Measurements from ENCODE around the gene LRRK2. TPM values are rescaled to one million over a fixed set of nuclear protein-coding genes. Genes with fewer than 3 reads are reported as not detected.
"Not testable (repeated sequence)": the region's sequence is repeated elsewhere in the genome, so short reads cannot be mapped to it uniquely, and the experiment has no call there.

Gene LRRK2
- total RNA-seq, 1 experiment from 2014 or later: 0.33 TPM

DNA sequence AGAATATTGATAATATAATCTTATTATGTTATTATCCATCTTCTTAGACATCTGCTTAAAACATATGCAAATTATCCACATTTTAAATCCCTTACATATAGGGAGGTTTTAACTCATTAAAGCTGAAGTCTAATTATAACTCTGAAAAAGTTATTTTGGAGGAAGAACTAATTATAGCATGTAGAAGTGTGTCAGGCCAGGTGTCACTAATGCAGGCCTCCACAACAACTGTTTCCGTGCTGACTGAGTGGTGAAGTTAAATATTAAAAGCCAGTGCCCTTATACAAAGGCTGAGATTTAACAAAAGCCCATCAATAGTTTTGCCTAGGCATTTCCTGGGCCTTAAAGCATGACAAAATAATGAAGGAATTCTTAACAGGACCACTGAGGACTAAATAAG is 157.4 kb downstream of the LRRK2 start:
- Histone ChIP-seq H3K9me3 (ENCODE audit: low read length) (no peaks in the 10 kb centered on the region), H2AFZ (ENCODE audit: low read length) (no peak overlapping the region), H3F3A (ENCODE audit: low read length, unreplicated experiment) (no peaks in the 10 kb centered on the region), H3K27me3 (ENCODE audit: low read length) (no peaks in the 10 kb centered on the region), H4K20me1 (ENCODE audit: low read length) (no peaks in the 10 kb centered on the region), H3K4me3 (ENCODE audit: low read length) (no peak overlapping the region), H3K9me2 (replicated peaks; ENCODE audit: low read length) (no peaks in the 10 kb centered on the region), H3K9ac (ENCODE audit: low read length) (no peak overlapping the region), H3K4me2 (ENCODE audit: low read length) (no peak overlapping the region), H3K79me2 (ENCODE audit: low read length) (no peaks in the 10 kb centered on the region), H3K27ac (ENCODE audit: low read length) (no peak overlapping the region), H3K36me3 (ENCODE audit: low read depth, low read length) (no peaks in the 10 kb centered on the region), H3K4me1 (ENCODE audit: insufficient read depth, low read length) (no peaks in the 10 kb centered on the region)
- no peak for ATAC-seq
- DNase-seq: no peak
- ChIA-PET POLR2A (ENCODE audit: unreplicated experiment) (no interaction called here), CTCF (no interaction called here)
- no TSS peak for BruUV-seq (replicated peaks)
- TF ChIP-seq EZH2phosphoT487 (IDR thresholded peaks at IDR 0.05; ENCODE audit: borderline replicate concordance, low read length) (no peak), EZH2 (IDR thresholded peaks at IDR 0.05; ENCODE audit: low read length, unreplicated experiment) (no peak)
- TF ChIP-seq, protein P1, sequence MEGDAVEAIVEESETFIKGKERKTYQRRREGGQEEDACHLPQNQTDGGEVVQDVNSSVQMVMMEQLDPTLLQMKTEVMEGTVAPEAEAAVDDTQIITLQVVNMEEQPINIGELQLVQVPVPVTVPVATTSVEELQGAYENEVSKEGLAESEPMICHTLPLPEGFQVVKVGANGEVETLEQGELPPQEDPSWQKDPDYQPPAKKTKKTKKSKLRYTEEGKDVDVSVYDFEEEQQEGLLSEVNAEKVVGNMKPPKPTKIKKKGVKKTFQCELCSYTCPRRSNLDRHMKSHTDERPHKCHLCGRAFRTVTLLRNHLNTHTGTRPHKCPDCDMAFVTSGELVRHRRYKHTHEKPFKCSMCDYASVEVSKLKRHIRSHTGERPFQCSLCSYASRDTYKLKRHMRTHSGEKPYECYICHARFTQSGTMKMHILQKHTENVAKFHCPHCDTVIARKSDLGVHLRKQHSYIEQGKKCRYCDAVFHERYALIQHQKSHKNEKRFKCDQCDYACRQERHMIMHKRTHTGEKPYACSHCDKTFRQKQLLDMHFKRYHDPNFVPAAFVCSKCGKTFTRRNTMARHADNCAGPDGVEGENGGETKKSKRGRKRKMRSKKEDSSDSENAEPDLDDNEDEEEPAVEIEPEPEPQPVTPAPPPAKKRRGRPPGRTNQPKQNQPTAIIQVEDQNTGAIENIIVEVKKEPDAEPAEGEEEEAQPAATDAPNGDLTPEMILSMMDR (conservative IDR thresholded peaks at IDR 0.05; ENCODE audit: low read depth, low read length): no peak
- intact Hi-C loops (cut with micrococcal nuclease): no loop called here

DNA sequence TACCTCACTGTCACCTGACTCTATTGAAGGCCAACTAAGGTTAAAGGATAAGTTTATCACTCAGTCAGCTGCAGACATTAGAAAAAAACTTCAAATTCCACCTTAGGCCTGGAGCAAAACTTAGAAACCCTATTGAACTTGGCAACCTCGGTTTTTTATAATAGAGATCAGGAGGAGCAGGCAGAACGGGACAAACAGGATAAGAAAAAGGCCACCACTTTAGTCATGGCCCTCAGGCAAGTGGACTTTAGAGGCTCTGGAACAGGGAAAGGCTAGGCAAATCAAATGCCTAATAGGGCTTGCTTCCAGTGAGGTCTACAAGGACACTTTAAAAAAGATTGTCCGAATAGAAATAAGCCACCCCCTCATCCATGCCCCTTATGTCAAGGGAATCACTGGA is 162.5 kb downstream of the LRRK2 start:
- intact Hi-C loops (cut with micrococcal nuclease); DNase-seq; ATAC-seq; POLR2A ChIA-PET (ENCODE audit: unreplicated experiment); H3K9me2 ChIP-seq (replicated peaks; ENCODE audit: low read length); H3K79me2 ChIP-seq (ENCODE audit: low read length); H3K9ac ChIP-seq (ENCODE audit: low read length); H3K27ac ChIP-seq (ENCODE audit: low read length); CTCF ChIA-PET; H4K20me1 ChIP-seq (ENCODE audit: low read length); H3K9me3 ChIP-seq (ENCODE audit: low read length); H3F3A ChIP-seq (ENCODE audit: low read length, unreplicated experiment); H3K4me2 ChIP-seq (ENCODE audit: low read length); H3K4me1 ChIP-seq (ENCODE audit: insufficient read depth, low read length); H2AFZ ChIP-seq (ENCODE audit: low read length); H3K4me3 ChIP-seq (ENCODE audit: low read length); H3K36me3 ChIP-seq (ENCODE audit: low read depth, low read length); H3K27me3 ChIP-seq (ENCODE audit: low read length); BruUV-seq (replicated peaks): not testable (repeated sequence)

DNA sequence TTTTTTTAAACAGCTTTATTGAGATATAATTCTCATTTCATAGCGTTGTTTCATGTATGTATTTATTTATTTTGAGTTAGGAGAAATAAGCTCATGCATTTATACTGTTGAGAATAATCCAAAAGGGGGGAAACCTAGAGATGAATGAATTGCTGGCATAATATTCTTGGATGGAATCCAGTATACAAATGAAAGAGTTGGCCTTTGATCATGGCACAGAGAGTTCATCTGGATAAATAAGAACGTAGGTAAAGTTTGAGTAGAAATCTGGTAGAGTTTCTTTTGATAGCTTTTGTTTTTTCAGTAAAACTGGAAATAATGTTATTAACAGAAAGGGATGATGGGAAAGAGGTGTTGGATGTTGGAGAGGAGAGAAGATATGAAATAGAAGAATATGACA is 166.2 kb downstream of the LRRK2 start:
- intact Hi-C loops (cut with micrococcal nuclease): no loop called here
- Histone ChIP-seq H4K20me1 (ENCODE audit: low read length) (no peaks in the 10 kb centered on the region), H3K36me3 (ENCODE audit: low read depth, low read length) (no peaks in the 10 kb centered on the region), H3K4me3 (ENCODE audit: low read length) (no peak overlapping the region), H3F3A (ENCODE audit: low read length, unreplicated experiment) (no peaks in the 10 kb centered on the region), H3K4me1 (ENCODE audit: insufficient read depth, low read length) (no peaks in the 10 kb centered on the region), H2AFZ (ENCODE audit: low read length) (no peak overlapping the region), H3K27me3 (ENCODE audit: low read length) (0 out of 2 replicates have a peak, but pooled peaks cover 7% of the 10 kb centered on the region), H3K9ac (ENCODE audit: low read length) (no peak overlapping the region), H3K27ac (ENCODE audit: low read length) (no peak overlapping the region), H3K79me2 (ENCODE audit: low read length) (no peaks in the 10 kb centered on the region), H3K9me2 (replicated peaks; ENCODE audit: low read length) (no peaks in the 10 kb centered on the region), H3K9me3 (ENCODE audit: low read length) (no peaks in the 10 kb centered on the region), H3K4me2 (ENCODE audit: low read length) (no peak overlapping the region)
- ChIA-PET POLR2A (ENCODE audit: unreplicated experiment) (no interaction called here), CTCF (interaction anchor here (0.6 kb wide), 1 partner anchor 122 kb away, joined by 3 read pairs; no protein-coding TSS in a partner anchor)
- TF ChIP-seq, protein P1 (conservative IDR thresholded peaks at IDR 0.05; ENCODE audit: low read depth, low read length): no peak
- no peak for TF ChIP-seq EZH2phosphoT487 (IDR thresholded peaks at IDR 0.05; ENCODE audit: borderline replicate concordance, low read length)
- TF ChIP-seq EZH2 (IDR thresholded peaks at IDR 0.05; ENCODE audit: low read length, unreplicated experiment): no peak
- DNase-seq: no peak
- no peak for ATAC-seq
- no TSS peak for BruUV-seq (replicated peaks)
